HCT116 (cell line): ENCODE measurements around the gene NOS3.

Experiments used
- CTCF ChIP-seq, 3 experiments: fragments of 200-600 bp in 1 of 3; sonication (generic) in 1 of 3; IDR thresholded peaks in 2 of 3; conservative IDR thresholded peaks in 1 of 3; 2 replicates each; pipeline ENCODE4 v1.5.1; 2012 to 2017; ENCODE audit warnings: low read depth in 2 of 3, low read length in 2 of 3, antibody characterized with exemption in 1 of 3, borderline replicate concordance in 1 of 3, control low read depth in 1 of 3, mild to moderate bottlenecking in 1 of 3, mixed read lengths in 1 of 3, mixed run types in 1 of 3, moderate library complexity in 1 of 3; ENCODE audit not compliant: insufficient read depth in 1 of 3
- POLR2AphosphoS5 ChIP-seq: IDR thresholded peaks from 2 replicates; pipeline ENCODE4 v1.6.1; 2011; ENCODE audit warnings: mild to moderate bottlenecking, low read depth, low read length, moderate library complexity

- no peak for TF ChIP-seq POLR2AphosphoS5
- no peak for TF ChIP-seq CTCF (IDR thresholded peaks at IDR 0.05 in 2 of 3, conservative IDR thresholded peaks at IDR 0.05 in 1 of 3; ENCODE audit: borderline replicate concordance in 1 of 3, insufficient read depth in 1 of 3, low read depth in 2 of 3, low read length in 2 of 3)
These were observed 12.8 kb downstream of the NOS3 start for GRCh38 chr7:151003572-151003971.
